C4-2B (cell line): ENCODE measurements around the gene TRAFD1.

Experiments
- ZFX ChIP-seq: fragments of 450-650 bp; IDR thresholded peaks from 2 replicates; pipeline ENCODE4 v1.6.1; 2017
- TF ChIP-seq, protein P1 (sequence below): fragments of 450-650 bp; conservative IDR thresholded peaks from 2 replicates; pipeline ENCODE4 v1.5.1; 2017; ENCODE audit warnings: mild to moderate bottlenecking

DNA sequence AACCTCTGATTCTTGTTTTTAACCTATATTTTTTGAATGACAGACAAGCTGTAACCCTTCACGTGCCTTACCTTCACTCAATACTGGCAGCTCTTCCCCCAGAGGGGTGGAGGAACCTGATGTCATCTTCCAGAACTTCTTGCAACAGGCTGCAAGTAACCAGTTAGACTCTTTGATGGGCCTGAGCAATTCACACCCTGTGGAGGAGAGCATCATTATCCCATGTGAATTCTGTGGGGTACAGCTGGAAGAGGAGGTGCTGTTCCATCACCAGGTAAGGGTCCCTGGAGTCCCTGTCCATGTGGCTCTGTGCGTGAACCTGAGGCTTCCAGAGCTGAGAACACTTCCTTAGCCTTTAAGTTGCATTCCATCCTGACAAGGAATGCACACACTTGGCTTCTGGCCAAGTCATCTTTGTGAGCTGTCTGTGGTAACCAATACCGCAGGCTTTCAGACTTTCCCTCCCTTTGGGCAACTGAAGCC is 22.7 kb downstream of the TRAFD1 start:
- TF ChIP-seq, protein P1, sequence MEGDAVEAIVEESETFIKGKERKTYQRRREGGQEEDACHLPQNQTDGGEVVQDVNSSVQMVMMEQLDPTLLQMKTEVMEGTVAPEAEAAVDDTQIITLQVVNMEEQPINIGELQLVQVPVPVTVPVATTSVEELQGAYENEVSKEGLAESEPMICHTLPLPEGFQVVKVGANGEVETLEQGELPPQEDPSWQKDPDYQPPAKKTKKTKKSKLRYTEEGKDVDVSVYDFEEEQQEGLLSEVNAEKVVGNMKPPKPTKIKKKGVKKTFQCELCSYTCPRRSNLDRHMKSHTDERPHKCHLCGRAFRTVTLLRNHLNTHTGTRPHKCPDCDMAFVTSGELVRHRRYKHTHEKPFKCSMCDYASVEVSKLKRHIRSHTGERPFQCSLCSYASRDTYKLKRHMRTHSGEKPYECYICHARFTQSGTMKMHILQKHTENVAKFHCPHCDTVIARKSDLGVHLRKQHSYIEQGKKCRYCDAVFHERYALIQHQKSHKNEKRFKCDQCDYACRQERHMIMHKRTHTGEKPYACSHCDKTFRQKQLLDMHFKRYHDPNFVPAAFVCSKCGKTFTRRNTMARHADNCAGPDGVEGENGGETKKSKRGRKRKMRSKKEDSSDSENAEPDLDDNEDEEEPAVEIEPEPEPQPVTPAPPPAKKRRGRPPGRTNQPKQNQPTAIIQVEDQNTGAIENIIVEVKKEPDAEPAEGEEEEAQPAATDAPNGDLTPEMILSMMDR: no peak
- TF ChIP-seq ZFX: no peak
